GM12875 (cell line): ENCODE results near the gene GCC2.
"Not testable (repeated sequence)": the region's sequence is repeated elsewhere in the genome, so short reads cannot be mapped to it uniquely, and the experiment has no call there.

ENCODE experiments used
- H3K4me3 ChIP-seq: one replicate; pipeline ENCODE4 v1.5.1; 2011; ENCODE audit warnings: low read depth, low read length, control low read depth
- CTCF ChIP-seq: IDR thresholded peaks from 2 replicates; pipeline ENCODE4 v1.5.1; 2011; ENCODE audit warnings: low read depth, mild to moderate bottlenecking, control low read depth, inconsistent platforms, low read length, moderate library complexity, borderline replicate concordance; ENCODE audit not compliant: insufficient read depth

Gene GCC2

DNA sequence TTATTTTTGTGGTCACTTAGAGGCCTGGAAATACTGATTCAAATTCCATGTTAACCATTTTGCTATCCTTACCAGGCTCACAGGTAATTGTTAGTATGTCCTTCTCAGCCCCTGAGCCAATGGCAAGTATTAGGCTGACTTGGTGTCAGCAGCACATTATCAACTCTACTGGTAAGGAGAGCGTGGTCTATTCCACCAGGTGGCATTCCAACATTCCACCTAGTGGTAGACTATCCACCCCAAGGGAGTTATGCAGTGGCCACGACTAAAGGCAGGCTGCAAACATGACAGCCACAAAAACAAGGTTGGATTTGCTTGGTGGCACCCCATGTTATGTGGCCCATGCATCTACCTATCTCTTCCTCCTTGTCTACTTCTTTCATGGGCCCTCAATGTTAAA, 31.8 kb upstream of the GCC2 start:
- H3K4me3 ChIP-seq = no peak overlapping the region
- no peak; the same call in 1 of the 2 replicates for TF ChIP-seq CTCF

- TF ChIP-seq CTCF = no peak
- H3K4me3 ChIP-seq = no peak overlapping the region
Observed at GRCh38 chr2:108418416-108418815, 30.6 kb upstream of the GCC2 start.

DNA sequence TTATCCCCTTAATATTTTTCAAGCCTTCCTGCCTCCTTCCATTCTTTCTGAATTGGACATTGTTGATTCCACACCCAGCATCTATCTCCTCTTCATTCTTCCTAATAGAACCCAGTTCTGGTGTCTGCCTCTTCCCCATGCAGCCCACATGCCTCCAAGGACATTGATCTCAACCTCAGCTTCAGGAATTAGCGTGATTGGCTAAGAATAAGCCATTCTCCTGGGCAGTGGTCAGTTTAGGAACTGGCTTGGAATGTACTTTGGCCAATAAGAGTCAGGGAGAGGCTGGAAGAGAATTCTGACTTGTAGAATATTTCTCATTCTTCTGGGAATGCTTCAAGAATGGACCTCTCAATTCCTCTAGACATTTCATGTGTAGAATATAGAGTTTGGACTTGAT, 25.9 kb upstream of the GCC2 start:
- TF ChIP-seq CTCF = no peak
- H3K4me3 ChIP-seq = no peak overlapping the region

DNA sequence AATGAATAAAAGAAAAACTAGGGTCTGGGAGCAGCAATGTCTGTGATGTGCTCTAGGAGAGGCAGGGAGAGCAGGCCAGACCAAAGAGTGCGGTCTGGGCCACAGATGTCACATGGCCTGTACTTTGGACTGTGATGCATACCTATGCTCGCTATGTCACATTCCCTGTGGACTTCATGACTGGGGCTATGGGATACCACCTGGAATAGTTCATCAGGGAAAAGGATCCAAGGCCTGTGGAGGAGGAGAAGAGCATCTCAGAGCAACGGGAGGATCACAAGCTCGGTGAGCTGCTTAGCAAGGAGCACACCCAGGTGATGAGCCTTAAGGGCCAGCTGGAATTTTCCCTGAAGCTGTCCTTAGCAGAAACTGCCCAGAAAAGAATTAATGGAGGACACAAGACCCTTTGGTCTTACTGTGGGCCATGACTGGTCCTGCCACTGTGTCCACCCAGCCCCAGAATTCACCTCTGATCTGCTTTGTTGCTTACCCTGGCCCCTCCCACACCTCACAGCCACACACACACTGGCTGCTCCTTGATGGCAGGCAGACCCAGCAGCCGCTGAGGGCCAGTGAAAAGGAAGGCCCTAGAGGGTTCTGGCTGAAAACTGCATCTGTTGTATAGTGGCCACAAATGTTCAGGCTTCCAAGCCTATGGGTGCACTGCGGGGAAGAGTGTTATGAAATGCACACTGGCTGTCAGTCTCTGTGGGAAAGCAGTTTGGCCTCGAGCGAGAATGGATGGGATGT, 25.3 kb upstream of the GCC2 start:
- H3K4me3 ChIP-seq = no peak overlapping the region
- no peak for TF ChIP-seq CTCF

- no peak for TF ChIP-seq CTCF
- H3K4me3 ChIP-seq = no peak overlapping the region
Observed at GRCh38 chr2:108428286-108429009, 20.6 kb upstream of the GCC2 start.

DNA sequence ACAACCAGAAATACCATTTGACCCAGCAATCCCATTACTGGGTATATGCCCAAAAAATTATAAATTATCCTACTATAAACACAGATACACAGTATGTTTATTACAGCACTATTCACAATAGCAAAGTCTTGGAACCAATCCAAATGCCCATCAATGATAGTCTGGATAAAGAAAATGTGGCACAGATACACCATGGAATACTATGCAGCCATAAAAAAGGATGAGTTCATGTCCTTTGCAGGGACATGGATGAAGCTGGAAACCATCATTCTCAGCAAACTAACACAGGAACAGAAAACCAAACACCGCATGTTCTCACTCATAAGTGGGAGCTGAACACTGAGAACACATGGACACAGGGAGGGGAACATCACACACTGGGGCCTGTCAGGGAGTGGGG, 13.4 kb upstream of the GCC2 start:
- H3K4me3 ChIP-seq = not testable (repeated sequence)

- no peak for TF ChIP-seq CTCF
Observed at GRCh38 chr2:108436976-108437375, 12.0 kb upstream of the GCC2 start.

More at GRCh38 chr2:108436976-108437375, 12.0 kb upstream of the GCC2 start:
- no peak overlapping the region for H3K4me3 ChIP-seq
